Adipose tissue (tissue), 3 donors: ENCODE measurements around the gene YRDC. TPM values are rescaled to one million over a fixed set of nuclear protein-coding genes. Genes with fewer than 3 reads are reported as not detected.

ENCODE experiments used
- H3K27ac ChIP-seq: one replicate; pipeline ENCODE4 v1.5.1; 2013; ENCODE audit warnings: low read depth, low read length
- WGBS, 3 donors: extraction: QIAGEN DNeasy Blood & Tissue Kit; methylation state at CpG; one replicate each; pipeline ENCODE4 v1.1.7; 2013; 5-methylcytosine and 5-hydroxymethylcytosine counted together
- polyA plus RNA-seq, 3 donors: library from polyadenylated mRNA; stranded (reverse); fragments of 200-250 nt; gene quantifications; one replicate each; pipeline ENCODE4 v1.2.3, GENCODE V29; 2013
- donor health status: healthy with polysubstance abuse.
- donor health status: Bipolar disorder and iron deficiency.
- donor health status: healthy.

The YRDC gene
- polyA plus RNA-seq, 3 donors = 7.6 to 18.0 (median 8.7) TPM

- no peak overlapping the region for H3K27ac ChIP-seq
- WGBS, 3 donors = 87 to 92% (median 92%) methylated on average over 2 of the region's 2 CpGs
Observed at GRCh38 chr1:37824001-37824400, 16.0 kb upstream of the YRDC start.

GRCh38 chr1:37822906-37823815, 15.2 kb upstream of the YRDC start:
- 92 to 93% (median 93%) methylated on average over 9 of the region's 9 CpGs for WGBS, 3 donors
- no peak overlapping the region for H3K27ac ChIP-seq

- 80 to 85% (median 83%) methylated on average over 2 of the region's 2 CpGs for WGBS, 3 donors
- H3K27ac ChIP-seq = no peak overlapping the region
Observed at GRCh38 chr1:37821481-37821880, 13.5 kb upstream of the YRDC start.

- WGBS, 3 donors = 20 to 40% (median 30%) methylated on average over 2 of the region's 2 CpGs
- H3K27ac ChIP-seq = no peak overlapping the region
Observed at GRCh38 chr1:37817481-37817880, 9.5 kb upstream of the YRDC start.

GRCh38 chr1:37814252-37814651, 6.2 kb upstream of the YRDC start:
- WGBS, 3 donors = 66 to 88% (median 82%) methylated on average over 7 of the region's 7 CpGs
- no peak overlapping the region for H3K27ac ChIP-seq

GRCh38 chr1:37813529-37814145, 5.6 kb upstream of the YRDC start:
- H3K27ac ChIP-seq = no peak overlapping the region
- 63 to 90% (median 81%) methylated on average over 2 of the region's 2 CpGs for WGBS, 3 donors

GRCh38 chr1:37811027-37811655, 3.1 kb upstream of the YRDC start:
- 30 to 38% (median 33%) methylated on average over 7 of the region's 7 CpGs for WGBS, 3 donors
- no peak overlapping the region for H3K27ac ChIP-seq

GRCh38 chr1:37809942-37810341, 1.9 kb upstream of the YRDC start:
- 23 to 42% (median 25%) methylated on average over 2 of the region's 2 CpGs for WGBS, 3 donors
- H3K27ac ChIP-seq = no peak overlapping the region

- peak overlapping the region; percentile 53 for H3K27ac ChIP-seq
- 1 to 5% (median 3%) methylated on average over 40 to 54 of the region's 54 CpGs for WGBS, 3 donors
Observed at GRCh38 chr1:37808369-37809319, 636 bp upstream of the YRDC start.

GRCh38 chr1:37807220-37807554, 821 bp downstream of the YRDC start:
- 7 to 16% (median 13%) methylated on average over 9 of the region's 9 CpGs for WGBS, 3 donors
- no peak overlapping the region for H3K27ac ChIP-seq

GRCh38 chr1:37802439-37802838, 5.6 kb downstream of the YRDC start:
- no peak overlapping the region for H3K27ac ChIP-seq
- WGBS, 3 donors = 73 to 97% (median 89%) methylated on average over 1 of the region's 1 CpG

GRCh38 chr1:37797750-37798345, 10.2 kb downstream of the YRDC start:
- no peak overlapping the region for H3K27ac ChIP-seq
- 88 to 93% (median 89%) methylated on average over 3 of the region's 3 CpGs for WGBS, 3 donors

- WGBS, 3 donors = 25 to 29% (median 26%) methylated on average over 22 of the region's 22 CpGs
- no peak overlapping the region for H3K27ac ChIP-seq
Observed at GRCh38 chr1:37795340-37796125, 12.5 kb downstream of the YRDC start.

- H3K27ac ChIP-seq = no peak overlapping the region
- WGBS, 3 donors = 8 to 13% (median 11%) methylated on average over 54 to 59 of the region's 59 CpGs
Observed at GRCh38 chr1:37794372-37795339, 13.4 kb downstream of the YRDC start.

GRCh38 chr1:37793773-37794371, 14.1 kb downstream of the YRDC start, which contains the start of gene MANEAL:
TSS of gene MANEAL (plus strand) at chr1:37793847. CDS start at chr1:37794183, 336 bp downstream.
- 0 to 1% (median 1%) methylated on average over 49 to 78 of the region's 82 CpGs for whole genome bisulfite sequencing, 3 donors
- no peak within 1 kb of the TSS for H3K27ac ChIP-seq
